GM19324 (cell line): ENCODE data around the gene ZC3H12D.

Experiments
- ATAC-seq: cut with Tn5 transposase; IDR thresholded peaks from one replicate; pipeline ENCODE4 v1.9.1; 2021; ENCODE audit warnings: mild to moderate bottlenecking, moderate library complexity; ENCODE audit not compliant: unreplicated experiment, low FRiP score

ZC3H12D gene

GRCh38 chr6:149422581-149422980 lies 62.2 kb downstream of the ZC3H12D start:
- ATAC-seq = no peak

GRCh38 chr6:149421132-149421531 lies 63.7 kb downstream of the ZC3H12D start:
- ATAC-seq = no peak

DNA sequence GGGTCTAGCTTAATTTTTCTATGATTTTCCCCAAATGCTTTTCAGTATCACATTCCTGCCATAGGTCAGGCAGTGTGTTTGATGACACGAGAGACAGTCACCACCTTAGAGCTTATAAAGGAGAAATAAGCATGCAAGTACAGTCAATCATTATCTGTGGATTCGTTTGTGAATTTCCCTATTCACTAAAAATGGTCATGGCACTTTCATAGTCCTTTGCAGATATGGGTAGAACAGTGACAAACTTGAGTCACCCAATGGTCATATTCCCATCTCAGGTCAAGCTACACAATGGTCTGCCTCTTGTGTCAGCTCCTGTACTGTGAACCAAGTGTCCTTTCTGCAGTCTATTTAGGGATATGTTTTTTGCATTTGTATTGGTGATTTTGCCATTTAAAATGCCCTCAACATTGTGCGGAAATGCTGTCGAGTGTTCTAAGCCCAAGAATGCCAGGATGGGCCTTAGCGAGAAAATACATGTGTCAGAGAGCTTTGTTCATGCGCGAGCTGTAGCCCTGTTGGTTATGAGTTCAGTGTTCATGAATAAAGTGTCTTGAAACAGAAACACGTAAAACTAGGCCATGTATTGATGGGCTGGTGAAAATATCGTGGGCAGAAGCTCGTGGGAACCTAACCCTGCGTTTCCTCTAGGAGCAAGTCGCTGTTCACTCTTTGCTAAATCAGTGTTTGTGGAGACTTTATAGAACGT lies 65.0 kb downstream of the ZC3H12D start:
- ATAC-seq = no peak

- no peak for ATAC-seq
These were observed 70.0 kb downstream of the ZC3H12D start for GRCh38 chr6:149414821-149415220.

- ATAC-seq = no peak
These were observed 70.8 kb downstream of the ZC3H12D start for GRCh38 chr6:149414009-149414408.

- ATAC-seq = no peak
These were observed 74.3 kb downstream of the ZC3H12D start for GRCh38 chr6:149410557-149410956.

DNA sequence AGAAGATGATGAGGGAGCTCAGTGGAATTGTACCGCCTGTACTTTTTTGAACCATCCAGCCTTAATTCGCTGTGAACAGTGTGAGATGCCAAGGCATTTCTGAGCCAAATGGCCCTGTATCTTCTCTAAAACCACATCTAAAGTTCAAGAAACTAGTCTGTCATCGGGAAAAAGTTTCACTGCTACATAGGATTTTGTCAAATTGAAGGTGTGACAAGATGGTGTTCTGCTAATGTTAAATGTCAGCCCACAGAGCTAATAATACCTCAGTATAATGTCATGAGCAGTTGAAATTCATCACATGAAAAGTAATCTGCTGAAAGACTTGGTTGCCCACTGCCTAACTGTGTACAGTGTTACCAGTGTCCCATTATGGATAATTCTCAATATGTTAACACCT lies 75.2 kb downstream of the ZC3H12D start:
- no peak for ATAC-seq

DNA sequence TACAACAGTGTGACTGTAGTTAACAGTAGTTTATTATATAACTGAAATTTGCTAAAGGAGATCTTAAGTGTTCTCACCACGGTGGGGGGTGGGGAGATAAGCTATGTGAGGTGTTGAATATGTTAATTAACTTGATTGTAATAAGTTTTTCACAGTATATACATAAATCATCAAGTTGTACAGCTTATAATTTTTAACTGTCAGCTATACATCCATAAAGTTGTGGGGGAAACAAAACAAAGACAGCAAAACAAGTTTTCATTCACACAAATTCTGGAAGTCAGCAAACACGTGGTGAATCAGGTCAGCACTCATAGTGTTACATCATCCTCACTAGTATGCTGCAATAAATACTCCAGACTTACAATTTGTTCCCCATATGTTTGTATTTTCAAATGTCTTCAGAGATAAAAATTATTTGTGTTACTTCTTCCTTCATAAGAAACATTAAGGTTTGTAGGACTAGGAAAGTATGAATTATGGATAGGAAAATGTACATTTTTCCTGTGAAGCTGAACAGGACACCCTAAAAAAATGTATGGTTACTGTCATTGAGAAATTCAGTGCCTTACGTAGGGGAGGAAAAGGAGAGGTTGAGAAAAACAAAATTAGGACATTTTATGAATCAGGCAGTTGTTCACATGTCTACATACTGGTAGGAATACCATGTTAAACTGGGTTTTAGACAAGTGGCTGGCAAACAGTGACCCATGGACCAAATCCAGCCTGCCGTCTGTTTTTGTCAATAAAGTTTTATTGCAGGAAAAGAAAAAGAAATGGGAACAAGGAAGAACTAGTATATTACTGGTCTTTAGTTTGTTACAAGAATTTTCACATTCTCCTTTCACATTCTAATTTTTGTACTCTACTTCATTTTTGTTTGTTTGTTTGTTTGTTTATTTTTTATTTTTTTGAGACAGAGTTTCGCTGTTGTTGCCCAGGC lies 78.7 kb downstream of the ZC3H12D start:
- no peak for ATAC-seq

DNA sequence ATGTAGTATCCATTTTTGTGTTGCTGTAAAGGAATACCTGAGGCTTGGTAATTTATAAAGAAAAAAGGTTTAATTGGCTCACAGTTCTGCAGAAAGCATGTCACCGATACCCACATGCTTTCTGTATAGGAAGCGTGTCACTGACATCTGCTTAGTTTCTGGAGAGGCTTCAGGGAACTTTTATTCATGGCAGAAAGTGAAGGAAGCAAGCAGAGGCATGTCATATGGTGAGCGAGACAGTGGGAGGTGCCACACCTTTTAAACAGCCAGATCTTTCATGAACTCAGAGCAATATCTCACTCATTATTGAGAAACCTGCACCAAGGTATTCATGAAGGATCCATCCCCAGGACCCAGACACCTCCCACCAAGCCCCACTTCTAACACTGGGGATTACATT lies 81.3 kb downstream of the ZC3H12D start:
- ATAC-seq = no peak

DNA sequence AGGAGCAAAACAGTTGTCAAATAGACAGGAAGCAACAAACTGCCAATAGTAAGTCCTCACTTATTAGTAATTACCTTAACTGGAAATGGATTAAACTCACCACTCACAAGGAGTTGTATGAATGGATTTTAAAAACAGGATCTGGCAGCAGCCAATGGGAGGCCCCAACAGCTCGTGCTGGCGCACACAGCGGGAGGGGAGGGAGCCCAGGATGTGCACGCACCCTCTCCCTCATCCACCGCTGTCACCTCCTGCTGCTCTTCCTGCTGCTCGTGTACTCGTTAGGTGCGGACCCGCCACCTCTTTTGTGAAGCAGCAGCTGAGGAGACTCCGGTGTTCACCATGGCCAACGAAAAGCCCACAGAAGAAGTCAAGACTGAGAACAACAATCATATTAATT lies 84.8 kb downstream of the ZC3H12D start, which contains the start of gene SUMO4:
SUMO4 (plus strand) TSS at position 213 of the 400 bp plus-strand sequence; CDS start at position 343, 130 bp downstream.
- ATAC-seq = no peak

DNA sequence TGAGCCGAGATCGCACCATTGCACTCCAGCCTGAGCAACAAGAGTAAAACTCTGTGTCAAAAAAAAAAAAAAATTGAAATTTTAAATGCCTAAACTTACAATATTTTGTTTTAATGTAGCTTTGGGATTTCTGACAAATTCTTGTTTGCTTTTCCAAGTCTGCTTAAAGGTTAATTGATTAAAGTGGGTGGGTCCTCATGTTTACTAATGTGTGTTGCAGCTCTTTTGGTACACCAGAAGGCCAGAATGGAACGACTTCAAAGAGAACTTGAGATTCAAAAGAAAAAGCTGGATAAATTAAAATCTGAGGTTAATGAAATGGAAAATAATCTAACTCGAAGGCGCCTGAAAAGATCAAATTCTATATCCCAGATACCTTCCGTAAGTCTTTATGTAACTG lies 87.4 kb downstream of the ZC3H12D start:
- ATAC-seq = no peak
